Coronary artery (tissue), 2 donors: ENCODE measurements around the gene LAMA1.

Source experiments
- DNase-seq: peaks from one replicate; pipeline ENCODE4 v3.0.0-alpha.2; 2017; ENCODE audit warnings: low spot score
- H3K27ac ChIP-seq, 2 donors: fragments of 200-600 bp; sonication (generic); one replicate each; pipeline ENCODE4 v1.5.1; 2016 to 2019
- H3K4me3 ChIP-seq: fragments of 200-600 bp; sonication (generic); 2 replicates; pipeline ENCODE4 v1.5.1; 2016; ENCODE audit warnings: mild to moderate bottlenecking, moderate library complexity
- TF ChIP-seq, protein P1 (sequence below): fragments of 200-600 bp; sonication (generic); IDR thresholded peaks from one replicate; pipeline ENCODE4 v1.5.1; 2019; ENCODE audit warnings: antibody characterized with exemption

The LAMA1 gene

DNA sequence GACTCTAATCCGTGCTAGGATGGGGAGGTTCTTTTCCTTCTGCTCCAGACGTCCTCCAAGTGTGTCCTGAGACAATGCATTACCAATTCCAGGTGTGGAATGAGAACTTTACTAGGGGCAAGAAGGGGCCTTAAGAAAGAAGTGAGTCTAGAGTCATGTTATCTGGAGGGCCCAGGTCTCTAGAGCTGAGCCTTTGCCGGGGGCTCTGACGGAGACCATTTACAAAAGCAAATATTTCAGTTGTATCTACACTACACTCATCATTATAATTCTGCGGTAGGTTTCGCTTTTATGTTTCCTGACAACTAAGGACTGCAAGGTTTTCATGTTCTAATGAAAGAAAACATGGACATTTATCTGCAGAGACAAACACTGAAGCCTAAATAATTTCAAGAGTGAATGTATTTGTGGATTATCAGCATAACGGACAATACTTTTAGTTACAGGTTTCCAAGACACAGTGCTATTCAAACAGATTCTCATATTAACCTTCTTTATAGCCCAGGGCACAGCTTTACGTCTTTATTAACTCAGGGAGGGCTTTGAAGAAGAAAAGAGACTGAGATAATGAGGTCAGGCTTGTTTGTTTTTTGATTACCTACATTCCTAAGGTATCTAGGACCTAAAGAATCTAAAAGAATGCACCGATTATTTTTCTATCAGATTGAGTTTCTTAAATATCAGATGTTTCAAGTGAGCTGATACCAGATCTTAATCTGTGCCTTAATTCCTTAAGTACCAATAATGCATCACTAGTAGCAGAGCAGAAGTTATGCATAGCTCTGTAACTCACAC lies 15.0 kb upstream of the LAMA1 start:
- no peak for DNase-seq
- H3K27ac ChIP-seq = no peak overlapping the region
- H3K4me3 ChIP-seq = no peak overlapping the region
- TF ChIP-seq, protein P1, sequence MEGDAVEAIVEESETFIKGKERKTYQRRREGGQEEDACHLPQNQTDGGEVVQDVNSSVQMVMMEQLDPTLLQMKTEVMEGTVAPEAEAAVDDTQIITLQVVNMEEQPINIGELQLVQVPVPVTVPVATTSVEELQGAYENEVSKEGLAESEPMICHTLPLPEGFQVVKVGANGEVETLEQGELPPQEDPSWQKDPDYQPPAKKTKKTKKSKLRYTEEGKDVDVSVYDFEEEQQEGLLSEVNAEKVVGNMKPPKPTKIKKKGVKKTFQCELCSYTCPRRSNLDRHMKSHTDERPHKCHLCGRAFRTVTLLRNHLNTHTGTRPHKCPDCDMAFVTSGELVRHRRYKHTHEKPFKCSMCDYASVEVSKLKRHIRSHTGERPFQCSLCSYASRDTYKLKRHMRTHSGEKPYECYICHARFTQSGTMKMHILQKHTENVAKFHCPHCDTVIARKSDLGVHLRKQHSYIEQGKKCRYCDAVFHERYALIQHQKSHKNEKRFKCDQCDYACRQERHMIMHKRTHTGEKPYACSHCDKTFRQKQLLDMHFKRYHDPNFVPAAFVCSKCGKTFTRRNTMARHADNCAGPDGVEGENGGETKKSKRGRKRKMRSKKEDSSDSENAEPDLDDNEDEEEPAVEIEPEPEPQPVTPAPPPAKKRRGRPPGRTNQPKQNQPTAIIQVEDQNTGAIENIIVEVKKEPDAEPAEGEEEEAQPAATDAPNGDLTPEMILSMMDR = no peak

DNA sequence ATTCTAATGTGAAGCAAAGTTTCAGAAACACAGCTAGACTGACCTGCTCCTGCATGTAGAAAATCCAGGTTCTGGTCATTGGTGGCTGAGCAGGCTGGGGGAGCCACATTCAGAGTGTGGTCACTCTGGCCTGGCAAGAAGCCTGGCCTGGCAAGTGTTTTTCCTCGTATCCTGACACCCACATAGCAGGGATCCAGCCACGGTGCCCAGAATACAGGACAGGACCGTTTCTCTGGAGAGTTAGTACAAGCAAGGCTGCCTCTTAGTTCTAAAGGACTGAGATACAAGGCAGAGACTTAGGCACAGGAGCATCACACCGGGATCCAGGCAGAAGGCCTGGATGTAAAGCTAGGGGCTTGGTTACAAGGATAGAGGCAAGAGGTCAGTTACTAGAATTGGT lies 4.8 kb upstream of the LAMA1 start:
- no peak for DNase-seq
- Histone ChIP-seq H3K27ac (no peak overlapping the region), H3K4me3 (no peak overlapping the region)
- TF ChIP-seq, protein P1 = no peak

DNA sequence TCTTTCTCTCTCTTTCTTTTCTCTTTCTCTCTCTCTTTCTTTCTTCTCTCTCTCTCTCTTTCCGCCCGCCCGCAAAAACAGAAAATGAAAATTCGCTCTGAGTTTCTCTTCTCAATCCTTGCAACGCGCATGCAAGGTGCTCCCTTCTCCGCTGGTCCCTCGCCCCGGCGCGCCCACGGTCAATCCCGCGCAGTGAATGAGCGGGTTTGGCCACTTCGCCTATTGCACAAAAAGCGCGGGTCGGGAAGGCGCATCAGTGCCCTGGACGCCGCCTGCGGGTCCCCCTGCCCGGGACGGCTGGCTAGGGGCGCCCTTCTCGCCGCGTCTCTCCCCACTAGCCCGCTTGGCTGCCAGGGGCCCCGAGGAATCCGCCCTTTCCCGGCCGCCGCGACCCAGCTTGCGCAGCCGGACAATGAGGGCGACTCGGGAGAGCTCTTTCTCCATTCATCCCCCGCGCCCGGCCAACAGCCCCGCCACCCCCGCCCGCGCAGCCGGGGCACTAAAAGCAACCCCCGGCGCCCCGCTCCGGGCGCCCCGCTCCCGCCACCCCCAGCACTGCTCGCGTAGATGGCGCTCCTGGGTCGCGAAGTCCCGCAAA lies 706 bp downstream of the LAMA1 start:
- Histone ChIP-seq H3K27ac (no peak overlapping the region), H3K4me3 (peak overlapping the region; percentile 78)
- DNase-seq = no peak
- TF ChIP-seq, protein P1 = no peak

DNA sequence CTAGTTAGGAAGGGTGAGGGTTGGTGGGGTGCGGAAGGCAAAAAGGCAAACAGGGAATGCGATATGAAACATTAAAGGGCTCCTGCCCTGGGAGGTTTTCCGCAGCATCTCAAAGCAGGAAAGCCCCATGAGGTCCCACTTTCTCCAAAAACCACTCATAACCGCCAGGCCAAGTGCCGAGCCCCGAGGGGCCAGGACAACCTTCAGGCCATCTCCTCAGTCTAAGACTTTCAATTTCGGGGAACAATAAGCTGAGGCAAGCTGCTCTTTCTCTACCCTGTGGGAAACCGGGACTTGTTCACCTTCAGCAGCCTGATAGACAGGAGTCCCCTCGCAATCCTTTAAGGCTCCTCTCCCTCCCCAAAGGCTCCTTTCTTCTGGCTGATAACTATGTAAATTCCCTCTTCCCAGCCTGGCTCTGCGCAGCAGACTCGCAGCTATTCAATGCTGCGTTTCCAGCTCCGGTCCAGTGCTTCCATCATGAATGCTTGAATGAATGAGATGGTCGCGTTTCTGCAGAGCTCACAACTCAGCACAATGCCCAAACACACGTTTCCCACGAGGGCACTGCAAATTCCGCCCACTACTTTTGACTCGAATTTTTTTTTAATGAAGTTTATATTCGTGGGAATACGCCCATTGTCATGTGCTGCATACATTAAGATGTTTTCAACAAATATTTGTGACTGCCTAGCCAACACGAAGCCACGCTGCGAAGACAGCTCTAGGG lies 1.4 kb downstream of the LAMA1 start:
- TF ChIP-seq, protein P1 = no peak
- no peak for DNase-seq
- peak overlapping the region; percentile 78 for H3K4me3 ChIP-seq
- no peak overlapping the region for H3K27ac ChIP-seq

DNA sequence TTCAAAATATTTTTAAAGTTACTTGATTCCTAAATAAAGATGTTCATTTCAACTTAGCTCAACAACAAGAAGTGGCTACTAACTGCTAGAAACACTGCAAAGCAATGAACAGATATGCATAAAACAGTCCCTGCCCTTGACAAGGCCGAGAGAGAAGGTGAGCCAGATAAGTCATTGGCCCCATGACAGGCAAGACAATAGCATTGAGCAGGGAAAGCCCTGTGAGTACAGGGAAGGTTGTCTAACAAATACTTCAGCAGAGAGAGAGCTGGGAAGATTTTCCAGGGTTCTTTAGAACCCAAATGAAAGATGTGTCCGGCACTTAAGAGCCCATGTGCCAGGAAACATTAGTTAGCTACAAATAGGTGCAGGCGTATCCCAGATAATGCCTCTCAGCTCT lies 4.7 kb downstream of the LAMA1 start:
- TF ChIP-seq, protein P1 = no peak
- no peak overlapping the region for H3K4me3 ChIP-seq
- no peak for DNase-seq
- H3K27ac ChIP-seq = no peak overlapping the region

DNA sequence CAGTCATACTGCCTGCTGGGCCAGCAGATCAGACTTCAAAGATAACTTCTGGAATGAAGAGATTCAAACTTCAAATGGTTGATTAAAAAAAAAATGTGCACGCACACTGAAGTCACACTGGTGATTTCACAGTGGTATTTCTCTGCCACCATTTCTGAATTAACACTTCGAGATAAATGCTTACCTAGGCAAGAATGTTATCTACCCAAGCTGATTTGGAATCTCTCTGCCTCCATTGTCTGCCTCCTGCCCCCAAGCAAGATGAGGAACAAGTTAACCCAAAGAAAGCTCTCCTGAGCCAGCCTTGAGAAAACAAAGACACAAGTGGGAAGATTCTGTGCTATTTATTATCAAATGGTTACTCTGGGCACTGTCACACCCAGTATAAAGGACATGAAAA lies 6.5 kb downstream of the LAMA1 start:
- H3K27ac ChIP-seq = no peak overlapping the region
- H3K4me3 ChIP-seq = no peak overlapping the region
- TF ChIP-seq, protein P1 = no peak
- no peak for DNase-seq
